ENCODE measurements around the gene PRICKLE1.
A peak's percentile ranks its signal among the peaks of the same experiment; 100 is the strongest.

The PRICKLE1 gene

DNA sequence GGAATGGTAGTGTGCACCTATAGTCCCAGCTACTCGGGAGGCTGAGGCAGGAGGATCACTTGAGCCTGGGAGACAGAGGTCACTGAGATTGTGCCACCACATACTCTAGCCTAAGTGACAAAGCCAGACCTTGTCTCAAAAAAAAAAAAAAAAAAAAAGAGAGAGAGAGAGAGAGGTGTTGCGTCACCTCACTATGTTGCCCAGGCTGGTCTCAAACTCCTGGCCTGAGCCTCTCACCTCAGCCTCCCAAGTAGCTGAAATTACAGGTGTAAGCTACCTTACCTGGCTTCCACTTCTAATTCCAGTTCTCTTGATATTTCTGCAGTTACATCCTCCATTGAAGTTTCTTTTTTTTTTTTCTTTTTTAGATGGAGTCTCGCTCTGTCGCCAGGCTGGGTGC, 94.3 kb downstream of the PRICKLE1 start:
- no peak for DNase-seq (ENCODE audit: low read depth in 2 of 2)

DNA sequence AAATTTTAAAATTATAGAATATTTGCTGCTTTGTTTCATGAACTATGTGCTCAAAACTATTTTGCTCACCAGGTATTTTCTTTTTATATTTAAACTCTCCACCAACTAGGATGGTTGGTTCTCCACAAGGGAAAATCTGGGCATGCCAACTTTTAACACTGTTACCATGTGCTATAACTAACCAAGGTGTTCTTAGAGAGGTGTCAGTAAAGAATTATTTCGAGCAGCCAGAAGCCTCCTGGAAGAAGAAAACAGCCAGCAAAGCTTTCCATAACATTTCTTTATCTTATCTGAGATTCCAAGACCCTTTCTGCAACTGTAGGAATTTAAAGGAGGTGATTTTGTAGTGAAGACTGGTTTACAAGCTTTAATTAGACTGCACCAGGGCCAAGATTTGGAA, 97.3 kb downstream of the PRICKLE1 start:
- no peak for DNase-seq (ENCODE audit: low read depth in 2 of 2)

DNA sequence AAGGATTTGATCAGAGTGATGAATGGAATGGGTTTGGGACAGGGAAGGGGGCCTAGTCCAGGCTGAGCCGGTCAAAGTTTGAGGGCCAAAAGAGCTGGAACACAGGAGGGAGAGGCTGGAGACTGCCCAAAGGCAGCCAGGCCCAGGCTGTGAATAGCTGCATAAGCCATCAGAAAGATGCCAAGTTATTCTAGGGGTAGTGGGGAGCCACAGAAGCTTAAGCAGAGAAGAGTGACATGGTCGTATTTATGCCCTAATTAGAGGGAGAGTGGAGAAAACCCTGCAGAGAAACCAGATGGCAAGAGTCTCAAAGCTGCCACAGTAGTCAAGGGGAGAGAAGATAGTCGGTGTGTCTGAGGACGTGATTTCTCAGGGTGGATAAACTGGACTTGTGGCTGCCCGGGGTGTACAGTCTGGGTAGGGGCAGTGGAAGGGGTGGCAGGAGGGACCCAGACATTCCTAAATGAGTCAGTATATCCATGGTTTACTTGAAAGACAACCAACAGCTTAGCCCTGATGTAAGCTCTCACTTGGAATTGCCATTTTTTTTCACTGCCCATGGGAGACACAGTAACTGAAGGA, 99.2 kb downstream of the PRICKLE1 start:
- no peak for DNase-seq (ENCODE audit: low read depth in 2 of 2)

DNA sequence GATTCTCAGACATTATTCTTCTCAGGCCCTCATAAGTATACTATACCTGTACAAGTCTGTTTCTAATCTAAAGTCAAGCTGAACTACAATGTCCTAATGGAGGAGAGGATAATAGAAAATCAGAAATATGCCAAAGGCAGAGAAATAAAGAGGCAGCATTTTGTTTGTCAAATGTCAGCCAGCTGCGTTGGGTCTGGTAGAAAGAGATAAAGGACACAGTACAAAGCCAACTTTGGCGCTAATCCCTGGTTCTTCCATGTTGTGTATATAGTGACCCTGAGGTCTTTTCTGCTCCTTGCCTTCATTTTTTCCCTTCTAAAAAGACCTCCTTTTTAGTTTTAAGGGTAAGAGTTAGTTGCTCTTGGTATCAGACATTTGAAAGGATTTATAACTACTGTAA, 103.1 kb downstream of the PRICKLE1 start:
- DNase-seq (ENCODE audit: low read depth in 2 of 2) = no peak

DNA sequence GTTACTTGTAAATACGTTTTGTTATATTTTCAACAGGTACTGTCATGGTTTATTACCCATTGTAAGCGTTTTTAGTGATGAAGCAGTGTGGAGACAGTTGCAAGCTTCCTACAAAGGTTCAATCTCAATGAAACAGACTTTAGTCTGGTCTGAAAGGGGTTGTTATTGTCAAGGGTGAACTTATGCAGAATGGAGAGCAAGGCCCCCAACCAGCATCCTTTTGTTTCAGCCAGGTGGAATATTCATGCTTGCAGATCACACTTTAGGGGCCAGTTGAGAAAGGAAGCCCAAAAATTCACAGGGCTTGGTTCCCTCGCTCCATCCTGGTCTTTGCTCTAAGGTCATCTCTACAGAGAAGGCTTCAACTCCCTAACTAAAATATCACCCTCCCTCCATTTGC, 103.7 kb downstream of the PRICKLE1 start:
- DNase-seq (ENCODE audit: low read depth in 2 of 2) = no peak

DNA sequence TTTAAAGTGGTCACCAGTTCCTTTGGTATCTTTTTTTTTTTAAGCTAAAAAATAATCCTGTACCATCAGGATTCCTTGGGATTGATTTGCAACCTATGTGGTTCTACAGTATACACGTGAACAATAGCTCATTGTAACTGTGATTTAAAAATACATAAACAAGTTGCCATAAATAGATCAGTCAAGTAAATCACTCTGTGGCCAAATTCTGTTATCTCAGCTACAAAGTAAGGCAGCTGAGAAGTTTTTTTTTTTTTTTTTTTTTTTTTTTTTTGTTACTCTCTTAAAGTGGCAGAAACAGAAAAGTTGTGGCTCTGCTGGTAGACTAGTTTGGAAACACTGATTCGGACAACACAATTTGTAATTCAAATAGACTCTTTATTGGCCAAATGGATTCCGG, 104.5 kb downstream of the PRICKLE1 start:
- DNase-seq (ENCODE audit: low read depth in 2 of 2) = no peak

DNA sequence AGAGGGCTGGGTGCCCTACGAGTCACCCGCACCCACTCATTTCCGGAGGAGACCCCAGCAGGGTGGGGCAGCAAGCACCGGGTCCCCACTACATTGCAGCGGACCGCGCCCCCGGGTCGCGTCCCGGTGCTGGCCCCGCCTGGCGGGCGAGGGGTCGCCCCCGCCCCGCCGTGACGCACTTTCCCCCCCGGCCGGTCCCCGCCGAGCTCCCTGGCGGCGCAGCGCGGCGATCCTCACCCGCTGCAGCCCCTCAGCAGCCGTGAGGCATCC, 106.1 kb downstream of the PRICKLE1 start:
- no peak for DNase-seq (ENCODE audit: low read depth in 2 of 2)

DNA sequence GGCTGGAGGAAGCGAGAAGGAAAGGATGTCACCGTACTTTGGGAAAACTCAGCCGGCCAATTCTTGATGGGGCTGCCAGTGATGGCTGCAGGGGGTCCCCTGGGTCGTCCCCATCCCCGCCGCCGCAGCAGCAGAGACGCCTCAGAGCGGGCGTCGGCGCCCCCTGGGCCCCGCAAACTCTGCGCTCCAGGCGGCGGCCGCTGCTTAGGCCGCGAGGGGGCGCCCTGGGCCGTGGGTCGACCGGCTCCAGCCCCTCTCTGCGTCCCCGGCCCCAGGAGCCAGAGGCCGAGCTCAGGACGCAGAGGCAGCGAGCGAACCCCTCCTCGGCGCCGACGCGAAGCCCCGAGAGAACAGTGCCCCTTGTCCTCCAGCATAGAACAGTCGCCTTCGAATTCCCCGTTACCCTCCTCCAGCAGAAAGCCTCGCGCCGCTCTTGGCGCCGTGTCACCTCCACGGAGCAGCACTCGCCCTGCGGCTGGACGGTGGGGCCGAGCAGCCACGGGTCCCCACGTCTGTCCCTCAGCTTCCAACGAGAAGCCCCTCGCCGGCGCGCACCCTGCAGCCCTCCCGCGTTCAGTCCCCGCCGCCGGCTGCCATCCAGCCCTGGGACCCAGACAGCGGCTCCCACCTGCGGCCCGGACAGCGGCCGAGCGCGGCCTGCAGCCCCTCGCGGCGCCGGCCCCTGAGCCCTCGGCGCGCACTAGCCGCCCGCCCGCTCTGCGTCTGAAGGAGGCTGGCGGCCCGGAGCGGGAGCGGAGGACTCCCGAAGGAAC, 106.6 kb downstream of the PRICKLE1 start:
- no peak for DNase-seq (ENCODE audit: low read depth in 2 of 2)

DNA sequence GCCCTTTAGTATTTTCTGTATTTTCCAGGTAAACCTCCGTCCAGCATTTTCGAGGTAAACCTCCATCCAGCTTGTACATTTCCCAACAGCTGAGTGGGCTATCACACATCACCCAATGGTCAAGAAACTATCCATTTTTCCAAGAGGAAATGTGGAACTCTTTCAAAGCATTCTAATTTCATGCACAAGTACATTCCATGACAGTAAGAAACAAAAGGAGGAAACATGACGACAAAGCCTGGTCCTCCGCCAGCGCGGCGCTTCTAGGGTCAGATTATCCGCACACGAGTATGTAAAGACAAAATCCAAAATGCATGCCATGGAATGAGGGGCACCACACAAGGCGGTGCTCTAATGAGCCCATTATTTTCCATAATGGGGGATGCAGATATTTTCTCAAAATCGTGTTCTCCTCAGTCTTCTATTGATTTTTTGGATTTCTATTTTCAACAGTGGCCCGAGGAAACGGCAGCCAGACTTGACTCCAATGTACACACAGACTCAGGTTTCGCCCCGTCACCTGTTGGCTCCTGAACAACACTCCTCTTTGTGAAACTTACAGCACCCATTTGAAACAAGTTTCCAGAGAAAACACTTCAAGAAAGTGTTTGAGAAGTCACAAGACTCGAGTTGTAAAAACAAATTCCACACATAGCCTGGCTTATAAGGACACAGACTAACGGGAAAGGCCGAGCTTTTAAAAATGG, 107.4 kb downstream of the PRICKLE1 start:
- DNase-seq (ENCODE audit: low read depth in 2 of 2) = no peak

DNA sequence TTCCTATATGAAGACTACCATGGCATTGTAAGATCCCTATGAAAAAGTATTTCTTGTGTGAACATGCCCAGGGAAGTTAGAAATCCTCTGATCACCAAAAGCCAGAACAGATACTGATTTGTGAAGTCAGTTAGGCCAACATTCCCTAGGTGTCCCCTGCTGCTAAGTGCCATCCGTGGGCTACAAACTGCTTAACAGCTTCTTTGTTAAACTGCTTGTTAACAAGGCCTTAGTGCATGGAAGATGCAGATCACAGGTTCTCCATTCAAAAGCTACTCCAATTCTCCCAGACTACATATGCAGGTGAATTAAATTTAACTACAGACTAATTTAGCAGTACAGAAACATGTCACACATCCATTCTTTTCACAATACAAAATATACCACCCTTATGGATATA, 108.2 kb downstream of the PRICKLE1 start:
- no peak for DNase-seq (ENCODE audit: low read depth in 2 of 2)

DNA sequence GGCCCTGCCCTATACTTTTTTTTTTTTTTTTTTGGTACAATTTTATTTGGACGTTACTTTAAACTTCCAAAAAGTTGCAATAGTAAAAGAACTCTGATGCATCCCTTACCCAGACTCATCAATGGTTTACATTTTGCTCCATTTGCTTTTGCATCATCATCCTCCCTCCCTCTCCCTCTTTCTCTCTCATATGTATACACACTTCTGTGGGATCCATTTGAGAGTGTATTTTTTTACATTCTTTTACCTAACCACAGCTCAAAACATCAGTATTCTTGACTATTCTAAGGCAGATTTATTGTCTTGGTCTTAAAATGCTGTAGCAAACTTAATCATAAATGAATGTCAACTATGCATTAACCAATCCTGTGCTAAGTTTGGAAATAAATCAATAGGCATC, 111.6 kb downstream of the PRICKLE1 start:
- DNase-seq (ENCODE audit: low read depth in 2 of 2) = peak; percentile 38 to 54

DNA sequence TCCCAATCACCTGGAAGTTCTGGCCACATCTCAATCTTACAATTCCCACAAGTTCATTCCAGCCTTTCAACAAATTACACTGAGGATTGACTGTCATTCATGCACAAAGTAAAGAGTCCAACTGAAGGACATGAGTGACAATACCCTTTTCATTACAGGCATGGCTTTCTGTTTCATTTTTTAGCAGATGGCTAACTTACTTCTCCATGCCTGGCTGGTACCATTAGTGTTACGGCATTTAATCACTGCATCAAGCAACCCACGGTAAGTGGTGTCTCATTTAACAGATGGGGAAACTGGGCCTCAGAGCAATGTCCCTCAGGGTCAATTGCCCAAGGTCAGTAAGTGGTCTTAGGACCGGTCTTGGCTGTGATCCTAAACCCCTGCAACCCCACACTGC, 114.4 kb downstream of the PRICKLE1 start:
- no peak for DNase-seq (ENCODE audit: low read depth in 2 of 2)

DNA sequence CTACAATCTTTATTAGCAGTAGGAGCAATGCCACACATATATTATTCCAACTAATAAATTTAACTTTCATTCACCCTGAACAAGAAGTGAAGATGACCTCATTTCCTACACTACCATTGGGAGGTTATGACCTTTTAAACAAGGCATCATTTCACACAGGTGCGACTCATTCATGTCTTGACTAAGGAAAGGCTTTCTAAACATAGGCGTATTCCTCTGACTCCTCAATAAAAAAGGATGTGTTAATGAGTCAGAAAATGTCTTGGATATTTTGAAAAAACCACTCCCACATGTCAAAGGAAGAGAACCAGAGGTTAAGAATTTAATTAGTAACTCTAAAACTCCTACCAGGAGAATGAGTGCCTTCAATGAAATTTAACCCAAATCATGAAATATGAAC, 115.2 kb downstream of the PRICKLE1 start:
- DNase-seq (ENCODE audit: low read depth in 2 of 2) = peak in 1 of 2 experiments; percentile 31

DNA sequence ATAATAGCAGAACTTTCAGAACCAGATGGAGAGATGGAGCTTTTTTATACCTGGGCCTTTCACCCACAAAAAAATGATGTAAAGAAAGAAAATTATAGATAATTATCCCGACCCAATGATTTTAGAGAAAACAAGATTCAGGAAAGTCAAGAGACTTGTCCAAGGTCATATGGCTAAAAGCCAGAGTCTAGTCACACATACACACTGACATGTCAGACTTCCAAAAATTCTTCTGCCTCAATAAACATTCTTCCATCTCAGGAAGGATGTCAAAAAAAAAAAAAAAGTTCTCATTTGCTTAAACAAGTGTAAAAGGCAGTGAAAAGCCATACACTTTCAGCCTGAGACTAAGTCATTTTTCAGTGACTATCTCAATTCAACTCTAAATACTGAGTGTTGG, 116.0 kb downstream of the PRICKLE1 start:
- no peak for DNase-seq (ENCODE audit: low read depth in 2 of 2)

DNA sequence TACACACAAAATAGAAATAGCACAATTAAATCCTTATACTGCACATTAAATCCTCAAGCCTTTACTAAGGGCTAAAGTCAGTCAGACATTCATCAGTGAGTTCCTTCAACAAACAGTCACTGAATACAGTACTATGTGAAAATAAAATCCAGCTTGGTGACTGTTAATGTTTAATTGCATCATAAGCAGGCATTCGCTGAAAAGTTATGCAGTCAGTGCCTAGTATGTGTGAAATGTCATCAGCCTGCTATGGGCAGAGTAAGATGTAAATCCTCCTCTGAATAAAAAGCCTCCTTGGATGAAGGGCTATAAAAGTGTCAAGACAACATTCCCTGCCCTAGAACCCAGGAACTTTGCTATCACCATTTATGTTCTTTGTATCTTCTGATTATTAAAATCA, 116.4 kb downstream of the PRICKLE1 start:
- DNase-seq (ENCODE audit: low read depth in 2 of 2) = peak; percentile 58 to 59

DNA sequence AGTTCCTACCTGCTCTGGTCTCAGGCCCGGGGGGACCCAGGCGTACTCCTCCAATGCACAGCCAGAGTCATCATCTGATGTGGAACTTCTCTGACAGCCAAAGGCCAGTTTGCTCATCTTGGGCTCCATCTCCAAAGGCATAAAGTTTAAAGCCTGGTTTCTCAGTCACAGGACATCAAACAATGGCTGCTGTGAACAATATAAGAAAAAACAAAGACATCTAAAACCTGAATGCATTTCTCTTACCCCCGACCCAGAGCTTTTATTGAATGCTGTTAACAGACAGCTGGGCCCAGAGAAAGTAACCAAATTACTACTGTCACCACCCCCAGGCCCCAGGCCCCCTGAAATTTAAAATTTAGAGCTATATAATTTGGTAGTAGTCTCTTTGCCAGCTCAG, 117.2 kb downstream of the PRICKLE1 start:
- no peak for DNase-seq (ENCODE audit: low read depth in 2 of 2)

DNA sequence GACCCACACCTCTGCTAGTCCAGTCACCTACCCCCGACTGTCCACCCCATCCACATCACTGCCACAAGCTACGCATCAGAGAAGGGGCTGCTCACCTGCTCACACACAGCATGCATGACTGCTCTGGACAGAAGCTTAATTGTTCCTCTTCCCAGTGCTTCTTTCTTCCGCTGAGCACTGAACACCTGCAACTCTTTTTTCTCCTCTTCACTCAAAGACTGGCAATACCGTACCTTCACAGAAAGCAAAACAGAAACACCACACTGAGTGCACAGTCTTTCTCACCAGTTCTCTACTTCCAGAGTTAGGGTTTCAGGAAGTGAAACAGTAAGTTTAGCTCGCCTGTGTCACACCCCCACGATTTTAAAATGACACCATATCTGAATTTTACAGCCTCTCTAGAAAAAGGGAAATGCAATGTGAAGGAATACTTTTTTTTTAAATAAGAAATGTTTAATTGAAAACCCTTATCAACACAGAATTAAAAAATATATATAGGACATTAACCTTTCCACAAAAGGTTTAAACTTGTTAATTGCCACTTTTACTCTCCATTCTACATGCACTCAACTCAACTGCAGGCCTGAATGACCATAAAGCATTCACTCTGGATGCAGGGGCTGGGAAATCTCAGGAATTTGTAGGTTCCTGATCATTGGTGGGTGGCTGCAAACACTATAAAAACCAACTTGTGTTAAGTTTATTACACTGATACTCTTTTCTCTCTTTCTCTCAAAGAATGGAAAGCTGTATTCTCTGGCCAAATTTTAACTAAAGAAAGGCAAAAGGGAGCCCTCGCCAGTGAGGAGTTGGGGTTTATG, 120.0 kb downstream of the PRICKLE1 start:
- DNase-seq (ENCODE audit: low read depth in 2 of 2) = no peak

DNA sequence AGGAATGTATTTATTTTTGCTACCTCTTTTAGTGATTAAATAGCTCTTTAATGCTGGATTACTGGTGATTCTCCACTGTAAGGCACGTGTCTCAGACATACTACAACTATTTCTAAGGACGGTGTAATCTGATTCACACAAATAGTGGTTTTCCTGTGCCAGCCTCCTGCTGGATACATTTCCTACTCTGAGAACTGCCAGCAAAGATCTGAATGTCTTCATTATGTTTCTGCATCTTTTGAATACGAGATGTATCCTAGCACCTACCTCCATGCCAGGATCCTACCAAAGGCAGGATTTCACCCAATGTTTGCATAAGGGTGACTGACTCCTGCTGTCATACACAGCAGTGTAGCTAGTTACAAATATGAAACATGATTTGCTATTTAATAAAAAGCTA, 120.6 kb downstream of the PRICKLE1 start:
- no peak for DNase-seq (ENCODE audit: low read depth in 2 of 2)

DNA sequence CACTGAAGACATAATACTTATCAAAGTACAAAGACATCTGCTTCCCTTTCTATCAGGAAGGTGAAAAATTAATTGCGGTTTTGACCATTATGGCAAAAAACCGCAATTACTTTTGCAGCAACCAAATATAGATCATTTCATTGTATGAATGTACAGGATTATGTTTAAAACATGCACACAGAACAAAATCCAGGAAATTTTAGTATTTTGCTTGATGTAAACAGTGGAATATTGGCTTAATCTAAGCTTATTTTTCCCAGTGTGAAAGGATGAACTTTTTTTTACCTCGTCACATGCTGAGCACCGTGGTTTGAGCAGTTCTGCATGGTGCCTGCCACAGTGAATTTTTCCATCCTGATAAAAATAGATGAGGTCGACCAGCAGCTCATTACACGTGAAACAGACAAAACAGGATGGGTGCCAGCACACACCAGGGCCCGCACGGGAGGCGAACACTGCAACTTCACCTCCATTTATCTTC, 121.2 kb downstream of the PRICKLE1 start:
- DNase-seq (ENCODE audit: low read depth in 2 of 2) = no peak

DNA sequence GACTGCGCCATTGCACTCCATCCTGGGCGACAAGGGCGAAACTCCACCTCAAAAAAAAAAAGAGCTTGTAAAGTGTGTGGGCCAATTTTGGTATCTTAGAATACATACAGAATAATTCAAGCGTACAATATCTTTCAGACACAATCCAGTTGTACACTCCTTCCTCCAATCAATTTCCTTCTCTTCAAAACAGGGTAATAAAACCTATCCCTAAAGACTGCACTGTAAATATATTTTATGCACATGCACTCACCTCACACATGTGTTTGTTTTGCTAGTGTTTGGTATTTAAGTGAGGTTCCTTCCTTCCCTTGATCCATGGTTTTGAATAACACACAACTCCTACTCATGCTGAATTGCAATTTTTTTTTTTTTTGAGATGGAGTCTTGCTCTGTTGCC, 125.9 kb downstream of the PRICKLE1 start:
- DNase-seq (ENCODE audit: low read depth in 2 of 2) = no peak

DNA sequence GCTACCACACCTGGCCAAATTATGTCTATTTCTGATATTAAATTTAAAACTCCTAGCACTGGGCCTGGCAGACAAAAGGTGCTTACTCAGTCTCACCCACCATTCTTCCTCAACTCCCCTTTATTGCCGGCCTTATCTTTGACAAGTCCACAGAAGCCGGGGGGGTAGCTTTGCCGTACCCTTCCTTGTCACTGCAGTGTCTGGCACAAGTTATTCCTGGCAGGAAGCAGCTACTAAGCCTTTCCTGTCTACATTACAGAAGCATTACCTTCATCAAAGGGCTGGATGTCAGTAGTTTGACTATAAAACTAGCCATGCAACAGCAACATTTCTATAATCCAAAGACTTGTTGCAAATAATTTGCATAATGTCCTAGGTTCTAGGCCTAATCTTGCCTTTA, 127.1 kb downstream of the PRICKLE1 start:
- DNase-seq (ENCODE audit: low read depth in 2 of 2) = no peak

DNA sequence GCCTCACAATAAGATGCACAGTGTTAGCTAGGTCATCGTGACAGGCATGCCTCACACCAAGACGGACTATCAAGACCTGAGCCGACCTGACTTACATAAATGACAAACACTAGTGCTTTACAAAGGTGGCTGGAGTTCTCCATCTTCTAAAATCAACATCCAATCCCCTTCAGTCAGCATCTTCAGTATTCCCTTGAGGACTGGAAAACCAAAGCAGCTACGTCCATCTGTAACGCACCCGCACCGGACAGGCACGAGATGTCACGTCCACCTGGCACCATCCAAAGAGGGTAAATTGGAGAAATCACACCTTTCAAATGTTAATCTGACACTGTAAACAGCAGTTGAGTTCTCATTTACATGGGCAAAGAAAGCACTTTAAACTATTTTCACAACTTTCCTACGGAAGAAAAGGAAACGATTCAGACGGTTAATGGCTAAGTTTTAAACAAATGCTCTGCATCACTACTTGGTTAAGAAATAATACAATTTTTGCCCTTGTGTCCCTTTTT, 130.2 kb downstream of the PRICKLE1 start:
- DNase-seq (ENCODE audit: low read depth in 2 of 2) = no peak
